Astrocyte (in vitro differentiated cells and primary cell): Measurements from ENCODE around the gene EEF2. TPM values are rescaled to one million over a fixed set of nuclear protein-coding genes. Genes with fewer than 3 reads are reported as not detected.
A peak's percentile ranks its signal among the peaks of the same experiment; 100 is the strongest.

Experiments
- DNase-seq: peaks from one replicate; pipeline ENCODE4 v3.0.0-alpha.2; 2010; ENCODE audit warnings: low read depth
- FAIRE-seq: peaks from 2 replicates; lab custom pipeline; 2011; peaks lifted over from hg19 to GRCh38; lab: Jason Lieb, UNC
- H2AFZ ChIP-seq: 2 replicates; pipeline ENCODE4 v1.6.0; 2012; ENCODE audit warnings: low read depth, low read length, inconsistent platforms
- H3K27ac ChIP-seq: 2 replicates; pipeline ENCODE4 v1.5.1; 2011; ENCODE audit warnings: low read depth, low read length, inconsistent platforms
- H3K27me3 ChIP-seq: 2 replicates; pipeline ENCODE4 v1.6.0; 2011; ENCODE audit warnings: low read length, inconsistent platforms; ENCODE audit not compliant: insufficient read depth
- H3K36me3 ChIP-seq: 2 replicates; pipeline ENCODE4 v1.5.1; 2011; ENCODE audit warnings: low read length, inconsistent platforms; ENCODE audit not compliant: insufficient read depth
- H3K4me1 ChIP-seq: 2 replicates; pipeline ENCODE4 v1.5.1; 2011; ENCODE audit warnings: low read length, inconsistent platforms; ENCODE audit not compliant: insufficient read depth
- H3K4me2 ChIP-seq: 2 replicates; pipeline ENCODE4 v1.6.0; 2012; ENCODE audit warnings: low read length, inconsistent platforms
- H3K4me3 ChIP-seq: 2 replicates; pipeline ENCODE4 v1.5.1; 2011; ENCODE audit warnings: low read depth, mild to moderate bottlenecking, low read length, inconsistent platforms; ENCODE audit not compliant: insufficient read depth
- H3K79me2 ChIP-seq: 2 replicates; pipeline ENCODE4 v1.6.0; 2012; ENCODE audit warnings: mild to moderate bottlenecking, low read length, inconsistent platforms; ENCODE audit not compliant: insufficient read depth
- H3K9ac ChIP-seq: 2 replicates; pipeline ENCODE4 v1.6.0; 2012; ENCODE audit warnings: mild to moderate bottlenecking, low read length, inconsistent platforms
- H3K9me3 ChIP-seq: 2 replicates; pipeline ENCODE4 v1.5.1; 2012; ENCODE audit warnings: low read depth, mild to moderate bottlenecking, low read length, inconsistent platforms; ENCODE audit not compliant: insufficient read depth
- H4K20me1 ChIP-seq: 2 replicates; pipeline ENCODE4 v1.6.0; 2012; ENCODE audit warnings: low read length, inconsistent platforms; ENCODE audit not compliant: insufficient read depth
- H3K27ac Mint-ChIP-seq: one replicate; pipeline ENCODE4 v1.8.0; 2021; ENCODE audit warnings: mild to moderate bottlenecking, mixed read lengths; ENCODE audit not compliant: unreplicated experiment
- H3K27me3 Mint-ChIP-seq: one replicate; pipeline ENCODE4 v1.8.0; 2021; ENCODE audit warnings: low read depth, mixed read lengths; ENCODE audit not compliant: unreplicated experiment
- H3K36me3 Mint-ChIP-seq: one replicate; pipeline ENCODE4 v1.8.0; 2021; ENCODE audit warnings: low read depth, mixed read lengths; ENCODE audit not compliant: unreplicated experiment
- H3K4me1 Mint-ChIP-seq: one replicate; pipeline ENCODE4 v1.8.0; 2021; ENCODE audit warnings: low read depth, mixed read lengths; ENCODE audit not compliant: unreplicated experiment
- H3K4me3 Mint-ChIP-seq: one replicate; pipeline ENCODE4 v1.8.0; 2021; ENCODE audit warnings: mild to moderate bottlenecking, moderate library complexity, mixed read lengths; ENCODE audit not compliant: unreplicated experiment
- H3K9me3 Mint-ChIP-seq: one replicate; pipeline ENCODE4 v1.8.0; 2021; ENCODE audit warnings: mild to moderate bottlenecking, mixed read lengths; ENCODE audit not compliant: unreplicated experiment
- EZH2 ChIP-seq: IDR thresholded peaks from 2 replicates; pipeline ENCODE4 v1.6.1; 2012; ENCODE audit warnings: mild to moderate bottlenecking, low read length, inconsistent platforms; ENCODE audit not compliant: insufficient read depth
- total RNA-seq: library from RNA; stranded (reverse); gene quantifications from 2 replicates; pipeline ENCODE4 v1.2.1, GENCODE V29; 2021
- TF ChIP-seq, protein P1 (sequence below): IDR thresholded peaks from 2 replicates; pipeline ENCODE4 v1.5.1; 2011; ENCODE audit warnings: low read depth, mild to moderate bottlenecking, inconsistent platforms, low read length, moderate library complexity; ENCODE audit not compliant: insufficient read depth

Gene EEF2
- total RNA-seq, 1 donor from 2014 or later, result 2,739 TPM

DNA sequence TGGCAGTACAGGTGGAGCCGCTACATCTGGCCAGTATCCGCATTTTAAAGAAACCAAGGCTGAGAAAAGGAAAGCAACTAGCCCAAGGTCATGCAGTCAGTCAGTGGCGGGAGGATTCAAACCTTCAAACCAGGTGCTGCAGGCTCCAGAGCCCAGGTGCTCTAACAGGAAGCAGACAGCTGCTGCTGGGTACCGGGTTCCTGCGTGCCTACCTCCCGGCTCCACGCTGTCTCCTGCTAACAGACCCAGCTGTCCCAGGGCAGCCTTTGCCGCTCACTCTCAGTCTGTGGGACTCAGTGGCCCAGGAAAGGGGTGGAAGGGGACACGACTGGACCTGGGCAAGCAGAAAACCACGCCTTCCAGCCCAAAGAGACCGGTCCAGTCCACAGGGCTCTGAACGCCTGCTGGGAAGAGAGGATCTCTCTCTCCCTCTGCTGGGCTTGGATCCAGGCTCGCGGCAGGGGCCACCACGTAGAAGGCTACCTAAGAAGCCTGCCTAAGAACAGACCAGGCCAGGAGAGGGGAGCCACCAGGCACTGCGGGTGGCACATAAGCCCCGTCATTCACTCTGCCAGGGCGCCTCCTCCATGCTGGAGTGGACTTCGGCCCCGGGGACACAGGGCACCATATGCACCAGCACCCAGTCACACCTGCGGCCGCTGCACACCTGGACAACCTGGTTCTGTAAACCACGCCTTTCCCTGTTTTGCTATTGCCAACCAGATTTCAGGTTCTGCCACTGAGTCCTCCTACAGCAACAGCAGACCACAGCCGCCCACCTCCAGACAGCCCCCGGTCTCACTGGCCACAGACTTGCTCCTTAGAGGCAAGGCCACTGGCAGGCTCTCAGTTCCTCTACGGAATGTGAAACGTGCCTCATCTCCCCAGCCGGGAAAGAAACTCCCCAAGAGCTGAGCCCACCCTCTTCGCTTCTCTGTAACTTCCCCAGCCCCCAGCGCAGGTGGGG is 18.9 kb downstream of the EEF2 start:
- no peak for TF ChIP-seq EZH2
- TF ChIP-seq, protein P1, sequence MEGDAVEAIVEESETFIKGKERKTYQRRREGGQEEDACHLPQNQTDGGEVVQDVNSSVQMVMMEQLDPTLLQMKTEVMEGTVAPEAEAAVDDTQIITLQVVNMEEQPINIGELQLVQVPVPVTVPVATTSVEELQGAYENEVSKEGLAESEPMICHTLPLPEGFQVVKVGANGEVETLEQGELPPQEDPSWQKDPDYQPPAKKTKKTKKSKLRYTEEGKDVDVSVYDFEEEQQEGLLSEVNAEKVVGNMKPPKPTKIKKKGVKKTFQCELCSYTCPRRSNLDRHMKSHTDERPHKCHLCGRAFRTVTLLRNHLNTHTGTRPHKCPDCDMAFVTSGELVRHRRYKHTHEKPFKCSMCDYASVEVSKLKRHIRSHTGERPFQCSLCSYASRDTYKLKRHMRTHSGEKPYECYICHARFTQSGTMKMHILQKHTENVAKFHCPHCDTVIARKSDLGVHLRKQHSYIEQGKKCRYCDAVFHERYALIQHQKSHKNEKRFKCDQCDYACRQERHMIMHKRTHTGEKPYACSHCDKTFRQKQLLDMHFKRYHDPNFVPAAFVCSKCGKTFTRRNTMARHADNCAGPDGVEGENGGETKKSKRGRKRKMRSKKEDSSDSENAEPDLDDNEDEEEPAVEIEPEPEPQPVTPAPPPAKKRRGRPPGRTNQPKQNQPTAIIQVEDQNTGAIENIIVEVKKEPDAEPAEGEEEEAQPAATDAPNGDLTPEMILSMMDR, result no peak
- DNase-seq, result no peak
- H3K79me2 ChIP-seq, result peaks cover 72% of the 10 kb centered on the region
- peak overlapping the region; percentile 16 for H3K9ac ChIP-seq
- H3K9me3 ChIP-seq, result no peaks in the 10 kb centered on the region
- H2AFZ ChIP-seq, result no peak overlapping the region
- H3K4me1 ChIP-seq, result peaks cover 29% of the 10 kb centered on the region
- no peaks in the 10 kb centered on the region for H3K27me3 ChIP-seq
- Mint-ChIP-seq H3K27ac (peak overlapping the region; percentile 90), H3K4me3 (peak overlapping the region; percentile 70), H3K27me3 (no peaks in the 10 kb centered on the region), H3K36me3 (peaks cover 18% of the 10 kb centered on the region), H3K4me1 (peaks cover 33% of the 10 kb centered on the region), H3K9me3 (no peaks in the 10 kb centered on the region)
- H3K36me3 ChIP-seq, result peaks cover 34% of the 10 kb centered on the region
- peaks cover 88% of the 10 kb centered on the region for H4K20me1 ChIP-seq
- FAIRE-seq, result no peak
- no peak overlapping the region for H3K4me3 ChIP-seq
- no peak overlapping the region for H3K27ac ChIP-seq
- peak overlapping the region; percentile 42 for H3K4me2 ChIP-seq

DNA sequence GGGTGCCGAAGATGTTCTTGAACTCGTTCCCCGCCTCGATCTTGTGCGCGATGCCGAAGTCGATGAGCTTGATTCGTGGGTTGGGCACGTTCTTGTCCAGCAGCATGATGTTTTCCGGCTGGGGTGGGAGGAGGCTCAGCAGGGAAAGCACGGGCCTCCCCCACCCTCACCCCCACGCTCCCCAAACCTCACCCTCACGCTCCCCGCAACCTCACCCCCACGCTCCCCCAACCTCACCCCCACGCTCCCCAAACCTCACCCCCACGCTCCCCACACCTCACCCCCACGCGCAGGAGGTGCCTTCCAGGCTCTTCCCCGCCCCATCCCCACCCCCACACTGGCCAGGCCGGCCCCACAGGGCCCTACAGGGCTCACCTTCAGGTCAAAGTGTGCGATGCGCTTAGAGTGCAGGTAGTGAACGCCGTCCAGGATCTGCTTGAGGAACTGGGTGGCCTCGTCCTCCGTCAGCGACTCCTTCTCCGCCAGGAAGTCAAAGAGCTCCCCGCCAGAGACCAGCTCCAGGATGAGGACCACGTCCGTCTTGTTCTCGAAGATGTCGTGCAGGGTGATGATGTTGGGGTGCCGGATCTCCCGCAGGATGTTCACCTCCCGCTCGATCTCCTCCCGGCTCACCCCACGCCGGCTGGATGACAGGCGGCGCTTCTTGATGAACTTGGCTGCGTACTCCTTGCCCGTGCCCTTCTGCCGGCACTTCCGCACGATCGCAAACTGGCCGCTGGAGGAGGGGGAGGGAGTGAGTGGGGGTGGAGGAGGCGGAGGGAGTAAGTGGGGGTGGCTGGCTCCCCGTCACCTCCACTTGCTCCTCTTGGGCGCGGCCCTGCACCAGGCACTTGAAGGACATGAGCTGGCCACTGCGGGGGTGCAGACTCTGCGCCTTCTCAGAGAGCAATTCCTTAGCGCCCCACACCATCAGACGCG is 20.7 kb downstream of the EEF2 start:
- peaks cover 74% of the 10 kb centered on the region for H3K79me2 ChIP-seq
- TF ChIP-seq, protein P1, result no peak
- TF ChIP-seq EZH2, result no peak
- Mint-ChIP-seq H3K27me3 (no peaks in the 10 kb centered on the region), H3K4me1 (peaks cover 33% of the 10 kb centered on the region), H3K9me3 (no peaks in the 10 kb centered on the region), H3K4me3 (no peak overlapping the region), H3K36me3 (peaks cover 17% of the 10 kb centered on the region), H3K27ac (no peak overlapping the region)
- no peaks in the 10 kb centered on the region for H3K27me3 ChIP-seq
- H3K27ac ChIP-seq, result no peak overlapping the region
- H4K20me1 ChIP-seq, result peaks cover 94% of the 10 kb centered on the region
- no peak overlapping the region for H3K9ac ChIP-seq
- no peak for DNase-seq
- peaks cover 41% of the 10 kb centered on the region for H3K36me3 ChIP-seq
- H3K4me2 ChIP-seq, result no peak overlapping the region
- no peak overlapping the region for H3K4me3 ChIP-seq
- FAIRE-seq, result no peak
- no peaks in the 10 kb centered on the region for H3K9me3 ChIP-seq
- H2AFZ ChIP-seq, result no peak overlapping the region
- H3K4me1 ChIP-seq, result peaks cover 25% of the 10 kb centered on the region
